GM19467 (cell line): Measurements from ENCODE around the gene CARS1.
"Not testable (repeated sequence)": the region's sequence is repeated elsewhere in the genome, so short reads cannot be mapped to it uniquely, and the experiment has no call there.

Experiments
- ATAC-seq: cut with Tn5 transposase; IDR thresholded peaks from one replicate; pipeline ENCODE4 v1.9.1; 2021; ENCODE audit warnings: mild to moderate bottlenecking, moderate library complexity; ENCODE audit not compliant: unreplicated experiment

The CARS1 gene

DNA sequence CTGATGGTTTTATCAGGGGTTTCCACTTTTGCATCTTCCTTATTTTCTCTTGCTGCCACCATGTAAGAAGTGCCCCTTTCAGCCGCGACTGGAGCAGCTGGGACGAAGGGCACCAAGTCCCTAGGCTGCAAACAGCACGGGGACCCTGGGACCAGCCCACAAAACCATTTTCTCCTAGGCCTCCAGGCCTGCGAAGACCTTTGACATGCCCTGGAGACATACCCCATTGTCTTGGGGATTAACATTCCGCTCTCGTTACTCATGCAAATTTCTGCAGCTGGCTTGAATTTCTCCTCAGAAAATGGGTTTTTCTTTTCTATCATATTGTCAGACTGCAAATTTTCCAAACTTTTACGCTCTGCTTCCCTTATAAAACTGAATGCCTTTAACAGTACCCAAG lies 6.7 kb upstream of the CARS1 start:
- not testable (repeated sequence) for ATAC-seq

GRCh38 chr11:3063432-3063831 lies 6.2 kb upstream of the CARS1 start:
- not testable (repeated sequence) for ATAC-seq

DNA sequence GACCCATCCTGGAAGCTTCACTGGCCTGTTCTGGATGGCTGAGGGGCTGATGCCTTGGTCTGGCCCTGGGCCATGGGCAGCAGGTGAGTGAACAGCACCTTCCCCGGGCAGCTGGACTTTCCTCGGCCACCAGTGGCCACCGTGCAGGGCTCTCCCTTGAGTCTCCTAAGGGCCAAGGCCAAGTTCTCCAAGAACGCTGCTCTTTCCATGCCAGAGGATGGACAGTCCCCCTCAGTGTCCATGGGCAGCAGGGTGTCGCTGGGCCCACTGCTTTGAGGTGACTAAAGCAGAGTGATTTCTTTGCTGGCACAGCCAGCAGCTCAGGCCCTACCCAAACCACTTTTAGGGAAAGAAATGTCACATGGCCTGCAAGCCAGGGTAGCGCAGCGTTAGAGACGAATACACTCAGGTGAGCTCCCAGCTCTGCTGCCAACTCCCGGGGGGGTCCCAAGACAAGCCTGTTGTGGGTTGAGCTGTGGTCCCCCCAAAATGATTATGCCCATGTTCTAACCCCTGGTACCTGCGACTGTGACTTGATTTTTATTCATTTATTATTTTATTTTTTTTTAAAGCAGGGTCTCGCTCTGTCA lies 3.3 kb upstream of the CARS1 start:
- ATAC-seq, result no peak

GRCh38 chr11:3058753-3059664 lies 1.8 kb upstream of the CARS1 start:
- ATAC-seq, result no peak

- ATAC-seq, result no peak
Observed at GRCh38 chr11:3056296-3057068, 741 bp downstream of the CARS1 start.

DNA sequence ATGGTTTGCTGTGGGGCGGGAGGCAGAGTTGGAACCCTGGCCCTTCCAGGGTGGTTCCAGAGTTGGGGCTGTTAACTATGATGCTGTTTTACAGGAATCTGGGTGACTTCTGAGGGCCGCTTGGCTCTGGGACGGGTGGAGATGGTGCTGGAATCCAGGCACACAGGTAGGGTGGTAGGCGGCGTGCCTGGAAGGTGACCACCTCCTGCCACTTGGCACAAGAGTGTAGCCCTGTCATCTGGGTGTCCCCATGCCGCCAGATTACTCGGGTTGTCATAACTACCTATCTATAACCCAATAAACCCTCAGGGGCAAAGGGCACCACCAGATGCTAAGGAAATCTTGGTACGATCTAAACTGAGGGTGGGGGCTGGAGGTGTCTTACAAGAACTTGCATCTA lies 1.3 kb downstream of the CARS1 start:
- ATAC-seq, result no peak

- ATAC-seq, result no peak
Observed at GRCh38 chr11:3052567-3052966, 4.7 kb downstream of the CARS1 start.

GRCh38 chr11:3052109-3052479 lies 5.1 kb downstream of the CARS1 start:
- ATAC-seq, result no peak

DNA sequence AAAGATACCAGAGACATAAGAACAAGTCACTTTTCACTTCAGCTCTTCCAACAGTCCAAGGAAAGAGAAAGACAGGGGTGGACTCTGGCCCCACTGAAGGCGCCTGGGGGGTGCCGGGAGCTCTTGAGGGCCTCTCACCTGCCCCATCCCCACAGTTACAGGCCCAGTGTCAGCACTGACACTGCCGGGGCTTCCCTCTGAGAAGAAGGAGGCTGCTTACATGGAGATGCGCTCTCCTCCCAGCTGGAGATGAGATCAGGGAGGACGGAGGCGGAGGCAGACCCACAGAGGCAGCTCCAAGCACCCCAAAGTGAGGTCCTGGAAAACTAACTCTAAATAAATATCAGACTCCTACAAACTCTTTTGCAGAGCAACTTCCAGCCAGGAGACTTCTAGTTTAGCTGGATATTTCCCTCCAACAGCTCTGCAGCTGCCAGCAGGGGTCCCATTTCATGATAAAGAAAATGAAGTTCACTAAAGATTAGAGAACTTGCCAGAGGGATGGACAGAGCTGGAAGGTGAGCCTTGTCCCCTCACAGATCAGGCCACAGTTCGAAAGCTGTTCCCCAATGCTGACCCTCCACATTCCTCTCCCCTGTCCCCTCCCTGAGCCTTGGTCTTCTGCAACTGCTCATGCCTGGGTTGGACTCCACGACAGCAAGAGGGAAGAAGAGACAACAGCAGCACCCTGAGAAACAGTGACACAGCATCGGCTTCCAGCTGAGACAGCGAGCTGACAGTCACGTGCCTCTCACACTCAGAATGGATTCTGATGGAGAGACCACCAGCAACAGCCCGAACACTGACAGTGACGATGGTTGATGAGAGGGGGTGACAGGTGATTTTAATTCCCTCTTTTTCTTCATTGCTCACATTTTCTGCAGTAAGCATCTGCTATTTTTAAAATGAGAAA lies 5.8 kb downstream of the CARS1 start:
- no peak for ATAC-seq

GRCh38 chr11:3050386-3051195 lies 6.6 kb downstream of the CARS1 start:
- no peak for ATAC-seq

- peak; percentile 78 for ATAC-seq
Observed at GRCh38 chr11:3049430-3050243, 7.6 kb downstream of the CARS1 start.

DNA sequence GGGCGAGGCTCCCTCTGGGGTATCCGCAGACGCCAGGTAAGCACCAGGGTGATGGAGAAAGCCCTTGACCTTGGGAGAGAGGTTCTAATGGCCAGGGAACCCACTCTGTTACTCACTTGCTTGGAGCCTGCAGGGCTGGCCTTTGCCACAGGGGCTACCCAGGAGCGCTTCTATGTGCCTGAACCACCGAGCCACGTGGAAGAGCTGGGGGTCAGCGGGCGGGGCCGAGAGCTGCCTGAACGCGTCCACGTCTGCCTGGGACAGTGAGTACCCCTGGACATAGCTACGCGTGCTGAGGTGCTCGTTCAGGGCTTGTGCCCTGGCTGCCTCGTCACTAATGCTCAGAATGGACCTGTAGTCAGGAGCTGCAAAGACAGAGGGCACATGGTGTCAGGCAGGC lies 9.6 kb downstream of the CARS1 start:
- ATAC-seq, result no peak

- ATAC-seq, result no peak
Observed at GRCh38 chr11:3046641-3047040, 10.6 kb downstream of the CARS1 start.

GRCh38 chr11:3046190-3046589 lies 11.0 kb downstream of the CARS1 start:
- ATAC-seq, result no peak

- ATAC-seq, result no peak
Observed at GRCh38 chr11:3044915-3045314, 12.3 kb downstream of the CARS1 start.

- ATAC-seq, result no peak
Observed at GRCh38 chr11:3044004-3044403, 13.2 kb downstream of the CARS1 start.

- ATAC-seq, result no peak
Observed at GRCh38 chr11:3043315-3043871, 13.8 kb downstream of the CARS1 start.

- ATAC-seq, result no peak
Observed at GRCh38 chr11:3042496-3043314, 14.5 kb downstream of the CARS1 start.
